K562 (cell line): Measurements from ENCODE around the gene CPNE8. TPM values are rescaled to one million over a fixed set of nuclear protein-coding genes. Genes with fewer than 3 reads are reported as not detected.

Experiments
- ATAC-seq: fragments of 200-7000 bp; cut with Tn5 transposase; 3 replicates; pipeline ENCODE4 v1.9.1; 2020; ENCODE audit warnings: moderate library complexity
- BruUV-seq: library from RNA; stranded (reverse); fragments of 400-500 nt; replicated peaks from 2 replicates; lab custom pipeline; 2021; lab: Mats Ljungman, UMichigan
- CTCF ChIA-PET: fragments of 300-600 bp; formaldehyde crosslinking; extraction: SDS; loops from one replicate; lab custom pipeline; 2021; ENCODE audit warnings: low intra/inter-chr PET ratio; lab: Yijun Ruan, JAX
- POLR2A ChIA-PET: fragments of 300-600, 350-650 bp; sonication (Branson Sonifier 250); formaldehyde crosslinking; extraction: SDS; loops from one replicate; lab custom pipeline; 2021; ENCODE audit warnings: antibody characterized with exemption, inconsistent platforms; lab: Yijun Ruan, JAX
- DNase-seq, 4 experiments: peaks; one replicate each; pipeline versions ENCODE4 v3.0.0 to v3.0.0-alpha.2; 2011 to 2018; ENCODE audit warnings: low spot score in 3 of 4, mixed read lengths in 3 of 4; ENCODE audit errors: extremely low read depth in 1 of 4
- FAIRE-seq: peaks from 2 replicates; lab custom pipeline; 2011; peaks lifted over from hg19 to GRCh38; lab: Jason Lieb, UNC
- H2AFZ ChIP-seq: 2 replicates; pipeline ENCODE4 v1.6.0; 2011; ENCODE audit warnings: low read depth, low read length, control low read depth, inconsistent platforms
- H3K27ac ChIP-seq: fragments of 200-600 bp; 3 replicates; pipeline ENCODE4 v1.8.0; 2011; ENCODE audit warnings: low read depth, mild to moderate bottlenecking, control low read depth, inconsistent platforms, low read length, moderate library complexity, mixed read lengths; ENCODE audit errors: extremely low read depth
- H3K27me3 ChIP-seq, 2 experiments: fragments of 300-600 bp in 1 of 2; 2 replicates in 1 of 2; 3 replicates in 1 of 2; pipeline versions ENCODE4 v1.6.0 to v1.8.0; 2011; ENCODE audit warnings: inconsistent platforms in 2 of 2, low read length in 2 of 2, mild to moderate bottlenecking in 1 of 2, mixed read lengths in 1 of 2, moderate library complexity in 1 of 2; ENCODE audit not compliant: control insufficient read depth in 2 of 2, insufficient read depth in 2 of 2
- H3K36me3 ChIP-seq: fragments of 300-600 bp; 3 replicates; pipeline ENCODE4 v1.8.0; 2011; ENCODE audit warnings: mild to moderate bottlenecking, low read length, inconsistent platforms; ENCODE audit not compliant: control insufficient read depth, insufficient read depth
- H3K4me1 ChIP-seq, 2 experiments: fragments of 200-600 bp in 1 of 2; replicated peaks in 1 of 2; 2 replicates in 1 of 2; 3 replicates in 1 of 2; pipeline versions ENCODE4 v1.5.1 to v1.8.0; 2011; ENCODE audit warnings: inconsistent platforms in 2 of 2, low read length in 2 of 2, mild to moderate bottlenecking in 1 of 2, mixed read lengths in 1 of 2, moderate library complexity in 1 of 2; ENCODE audit not compliant: control insufficient read depth in 2 of 2, insufficient read depth in 2 of 2
- H3K4me2 ChIP-seq: 2 replicates; pipeline ENCODE4 v1.6.1; 2011; ENCODE audit warnings: low read length, control low read depth, inconsistent platforms, mixed read lengths; ENCODE audit not compliant: insufficient read depth
- H3K4me3 ChIP-seq: fragments of 200-600 bp; sonication (generic), shearing (Covaris generic); 2 replicates; pipeline ENCODE4 v1.5.1; 2016; ENCODE audit warnings: control low read depth, inconsistent platforms
- H3K79me2 ChIP-seq: fragments of 200-600 bp; 3 replicates; pipeline ENCODE4 v1.8.0; 2011; ENCODE audit warnings: low read length, inconsistent platforms; ENCODE audit not compliant: control insufficient read depth, insufficient read depth
- H3K9ac ChIP-seq, 2 experiments: 2 replicates each; pipeline versions ENCODE4 v1.6.0 to v1.6.1; 2011; ENCODE audit warnings: low read depth in 2 of 2, low read length in 2 of 2, control low read depth in 1 of 2, inconsistent platforms in 1 of 2, mild to moderate bottlenecking in 1 of 2, mixed read lengths in 1 of 2; ENCODE audit not compliant: insufficient read depth in 1 of 2
- H3K9me1 ChIP-seq: one replicate; pipeline ENCODE4 v1.6.0; 2011; ENCODE audit warnings: inconsistent platforms, mild to moderate bottlenecking, low read length, moderate library complexity; ENCODE audit not compliant: control insufficient read depth, insufficient read depth
- H3K9me3 ChIP-seq: replicated peaks from 2 replicates; pipeline ENCODE4 v1.5.1; 2011; ENCODE audit warnings: low read depth, low read length, inconsistent platforms; ENCODE audit not compliant: control insufficient read depth, insufficient read depth
- H4K20me1 ChIP-seq: replicated peaks from 2 replicates; pipeline ENCODE4 v1.6.1; 2011; ENCODE audit warnings: low read length, inconsistent platforms, mixed read lengths; ENCODE audit not compliant: control insufficient read depth, insufficient read depth
- TRIM28 ChIP-seq: fragments of 450-650 bp; IDR thresholded peaks from 2 replicates; pipeline ENCODE4 v1.6.1; 2017
- ZNF174 ChIP-seq: fragments of 250-450 bp; sonication (Bioruptor Pico); IDR thresholded peaks from 2 replicates; pipeline ENCODE4 v1.4.0; 2020; ENCODE audit warnings: mild to moderate bottlenecking
- ZNF175 ChIP-seq: fragments of 200-800 bp; sonication (Bioruptor generic); IDR thresholded peaks from 2 replicates; pipeline ENCODE4 v1.6.1; 2016; ENCODE audit warnings: low read depth, mild to moderate bottlenecking, missing genetic modification characterization, missing compliant biosample characterization
- WGBS: fragments of 100-300 bp; shearing (Covaris generic); methylation state at CpG from one replicate; pipeline ENCODE4 v1.1.6; 2016; ENCODE audit warnings: low coverage, mixed read lengths; ENCODE audit not compliant: insufficient coverage; ENCODE audit errors: missing lambda C conversion rate; 5-methylcytosine and 5-hydroxymethylcytosine counted together
- in situ Hi-C: fragments of 300-500 bp; cut with MboI; formaldehyde crosslinking; loops from 4 replicates; pipeline ENCODE4 v1.15.0; 2018; ENCODE audit warnings: inconsistent platforms, mixed read lengths
- intact Hi-C: fragments of 100-400 bp; cut with micrococcal nuclease; formaldehyde crosslinking; loops from 2 replicates; pipeline ENCODE4 v1.14.2; 2022
- polyA plus RNA-seq, 8 experiments: library from polyadenylated mRNA; depleted of rRNA in 4 of 8; stranded (reverse) in 5 of 8; unstranded in 3 of 8; fragments of >200 nt; fragmentation: Nextera tagmentation in 2 of 8; fragmentation: Illumina TruSeq in 1 of 8; extraction: Ambion mirVana in 2 of 8; extraction: Trizol in 1 of 8; gene quantifications; 2 replicates each; pipeline versions ENCODE4 v1.2.1 to v1.2.3, GENCODE V29; 2011 to 2014; ENCODE audit warnings: inconsistent platforms in 1 of 8, missing spikeins in 1 of 8
- total RNA-seq, 7 experiments: library from RNA; depleted of rRNA in 6 of 7; stranded (reverse); fragments of >200 nt in 6 of 7; fragmentation: Illumina TruSeq in 2 of 7; extraction: Trizol in 2 of 7; gene quantifications; 2 replicates each; pipeline versions ENCODE4 v1.2.1 to v1.2.3, GENCODE V29; 2011 to 2021; ENCODE audit warnings: low replicate concordance in 1 of 7
- TF ChIP-seq, protein P1 (sequence below): IDR thresholded peaks from 2 replicates; pipeline ENCODE4 v1.6.1; 2014; ENCODE audit warnings: antibody characterized with exemption

CPNE8 gene
- total and polyA plus RNA-seq, 9 of the 15 experiments (the other 6 are each of a cell fraction or from before 2014, with no cell fraction given): 2.4 to 7.0 (median 4.2) TPM

DNA sequence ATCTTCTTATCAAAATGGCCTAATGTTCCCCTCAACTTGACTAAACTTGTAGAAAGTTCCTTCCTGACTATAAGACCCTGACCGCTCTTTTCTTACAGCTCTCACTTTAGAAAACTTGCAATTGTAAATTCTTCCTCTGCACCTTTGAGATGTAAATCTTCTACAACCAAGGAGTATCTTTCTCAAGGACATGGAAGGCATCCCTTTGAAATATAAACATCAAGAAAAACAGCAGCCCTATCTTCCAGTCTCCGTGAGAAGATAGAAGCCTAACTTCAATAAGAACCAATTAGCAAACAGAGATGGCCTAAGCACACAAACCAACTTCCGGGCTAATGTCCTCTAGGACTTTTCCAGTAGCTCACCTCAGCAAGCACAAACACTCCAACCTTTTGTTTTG, 210.3 kb downstream of the CPNE8 start:
- no peak overlapping the region for H2AFZ ChIP-seq
- H3K4me1 ChIP-seq: no peaks in the 10 kb centered on the region
- H4K20me1 ChIP-seq: no peaks in the 10 kb centered on the region
- H3K27ac ChIP-seq: no peak overlapping the region
- intact Hi-C loops (no loop called here), in situ Hi-C loops (no loop called here)
- ATAC-seq: no peak
- no TSS peak for BruUV-seq
- H3K9ac ChIP-seq: no peak overlapping the region
- no peak overlapping the region for H3K4me3 ChIP-seq
- ChIA-PET CTCF (no interaction called here), POLR2A (no interaction called here)
- TF ChIP-seq ZNF175 (CRISPR knock-in tag) (no peak), TRIM28 (no peak), ZNF174 (CRISPR knock-in tag) (no peak)
- TF ChIP-seq, protein P1, sequence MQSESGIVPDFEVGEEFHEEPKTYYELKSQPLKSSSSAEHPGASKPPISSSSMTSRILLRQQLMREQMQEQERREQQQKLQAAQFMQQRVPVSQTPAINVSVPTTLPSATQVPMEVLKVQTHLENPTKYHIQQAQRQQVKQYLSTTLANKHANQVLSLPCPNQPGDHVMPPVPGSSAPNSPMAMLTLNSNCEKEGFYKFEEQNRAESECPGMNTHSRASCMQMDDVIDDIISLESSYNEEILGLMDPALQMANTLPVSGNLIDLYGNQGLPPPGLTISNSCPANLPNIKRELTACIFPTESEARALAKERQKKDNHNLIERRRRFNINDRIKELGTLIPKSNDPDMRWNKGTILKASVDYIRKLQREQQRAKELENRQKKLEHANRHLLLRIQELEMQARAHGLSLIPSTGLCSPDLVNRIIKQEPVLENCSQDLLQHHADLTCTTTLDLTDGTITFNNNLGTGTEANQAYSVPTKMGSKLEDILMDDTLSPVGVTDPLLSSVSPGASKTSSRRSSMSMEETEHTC: no peak
- H3K9me1 ChIP-seq: no peaks in the 10 kb centered on the region
- FAIRE-seq: no peak
- WGBS: 20% methylated on average over 3 of the region's 3 CpGs
- H3K36me3 ChIP-seq: no peaks in the 10 kb centered on the region
- no peaks in the 10 kb centered on the region for H3K27me3 ChIP-seq
- H3K9me3 ChIP-seq: no peaks in the 10 kb centered on the region
- DNase-seq: no peak
- H3K4me2 ChIP-seq: no peak overlapping the region
- no peaks in the 10 kb centered on the region for H3K79me2 ChIP-seq

DNA sequence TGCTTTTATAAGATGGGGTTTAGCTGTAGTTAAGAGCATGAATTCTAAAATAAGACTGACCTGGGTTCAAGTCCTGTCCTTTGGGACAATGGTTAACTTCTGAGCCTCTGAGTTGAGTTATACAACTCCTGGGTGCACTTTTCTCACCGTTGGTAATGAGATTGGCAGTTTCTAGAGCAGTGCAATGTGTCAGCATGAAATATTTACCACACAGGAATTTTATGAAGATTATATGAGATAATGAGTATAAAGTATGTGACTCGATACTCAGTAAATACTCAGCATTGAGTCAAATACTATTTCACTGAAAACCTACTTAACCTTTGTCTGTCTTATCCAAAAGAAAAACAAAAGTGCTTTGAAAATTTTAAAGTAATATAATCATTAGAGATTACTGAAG, 214.2 kb downstream of the CPNE8 start:
- FAIRE-seq (no peak), DNase-seq (no peak), ATAC-seq (no peak)
- CTCF ChIA-PET: no interaction called here
- Histone ChIP-seq H3K9me3 (no peaks in the 10 kb centered on the region), H3K9me1 (no peaks in the 10 kb centered on the region), H3K36me3 (no peaks in the 10 kb centered on the region), H3K9ac (no peak overlapping the region), H3K4me3 (no peak overlapping the region), H3K79me2 (no peaks in the 10 kb centered on the region), H3K4me1 (no peaks in the 10 kb centered on the region), H4K20me1 (no peaks in the 10 kb centered on the region), H2AFZ (no peak overlapping the region), H3K27ac (no peak overlapping the region), H3K4me2 (no peak overlapping the region), H3K27me3 (no peaks in the 10 kb centered on the region)
- in situ Hi-C loops (no loop called here), intact Hi-C loops (no loop called here)
- POLR2A ChIA-PET: no interaction called here
- WGBS: 12% methylated on average over 2 of the region's 2 CpGs
- no TSS peak for BruUV-seq
